G401 (cell line): ENCODE measurements around the gene QKI. TPM values are rescaled to one million over a fixed set of nuclear protein-coding genes. Genes with fewer than 3 reads are reported as not detected.
"Not testable (repeated sequence)": the region's sequence is repeated elsewhere in the genome, so short reads cannot be mapped to it uniquely, and the experiment has no call there.

Experiments
- DNase-seq: peaks from one replicate; pipeline ENCODE4 v3.0.0-alpha.2; 2015; ENCODE audit warnings: low spot score
- in situ Hi-C: cut with HindIII; loops from 2 replicates; pipeline ENCODE4 v1.10.0; 2016; ENCODE audit warnings: low sequenced_read_pairs, mixed read lengths
- total RNA-seq: library from RNA; depleted of rRNA; stranded (reverse); fragments of >200 nt; shearing (Covaris generic); gene quantifications from 2 replicates; pipeline ENCODE4 v1.2.3, GENCODE V29; 2014

QKI gene
- total RNA-seq, 1 experiment from 2014 or later, result 133 TPM

- in situ Hi-C loops, result no loop called here
- DNase-seq, result no peak
Observed at GRCh38 chr6:163461696-163462095, 47.2 kb downstream of the QKI start.

DNA sequence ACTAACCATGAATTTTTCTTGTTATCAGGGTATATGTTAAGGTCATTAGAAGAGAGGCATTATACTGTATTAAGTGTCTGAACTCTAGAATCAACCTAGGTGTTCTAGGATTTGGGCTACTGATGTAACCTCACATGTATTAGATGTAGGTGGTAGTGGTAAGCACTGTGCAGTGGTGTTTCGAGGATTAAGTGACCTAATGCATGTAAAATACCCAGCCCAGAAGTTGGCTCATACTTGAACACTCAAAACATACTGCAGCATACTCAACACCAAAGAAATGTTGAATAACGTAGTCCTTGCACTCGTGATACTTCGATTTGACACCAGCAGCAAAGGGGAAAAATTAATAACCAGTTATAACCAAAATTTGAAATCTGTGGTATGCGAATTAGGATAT, 48.7 kb downstream of the QKI start:
- DNase-seq, result no peak
- in situ Hi-C loops, result no loop called here

- in situ Hi-C loops, result no loop called here
Observed at GRCh38 chr6:163463795-163464194, 49.3 kb downstream of the QKI start.

DNA sequence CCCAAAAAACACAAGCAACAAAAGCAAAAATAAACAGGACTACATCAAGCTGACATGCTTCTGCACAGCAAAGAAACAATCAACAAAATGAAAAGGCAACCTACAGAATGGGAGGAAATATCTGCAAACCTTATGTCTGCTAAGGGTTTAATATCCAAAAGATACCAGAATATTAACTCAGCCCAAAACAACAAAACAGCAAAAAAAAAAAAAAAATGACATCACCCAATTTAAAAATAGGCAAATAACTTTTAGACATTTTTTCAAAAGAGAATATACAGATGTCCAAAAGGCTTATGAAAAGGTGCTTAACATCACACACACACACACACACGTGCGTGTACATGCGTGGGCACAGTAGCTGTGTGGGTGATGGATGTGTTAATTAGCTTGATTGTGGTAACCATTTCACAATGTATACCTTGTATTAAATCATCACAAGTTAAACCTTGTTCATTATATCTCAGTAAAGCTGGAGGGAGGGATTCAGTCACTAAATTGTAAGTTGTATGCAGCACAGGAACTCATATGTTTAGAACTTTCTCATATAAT, 52.4 kb downstream of the QKI start:
- in situ Hi-C loops, result no loop called here
- DNase-seq, result no peak

More at GRCh38 chr6:163463795-163464194, 49.3 kb downstream of the QKI start:
- DNase-seq, result no peak

DNA sequence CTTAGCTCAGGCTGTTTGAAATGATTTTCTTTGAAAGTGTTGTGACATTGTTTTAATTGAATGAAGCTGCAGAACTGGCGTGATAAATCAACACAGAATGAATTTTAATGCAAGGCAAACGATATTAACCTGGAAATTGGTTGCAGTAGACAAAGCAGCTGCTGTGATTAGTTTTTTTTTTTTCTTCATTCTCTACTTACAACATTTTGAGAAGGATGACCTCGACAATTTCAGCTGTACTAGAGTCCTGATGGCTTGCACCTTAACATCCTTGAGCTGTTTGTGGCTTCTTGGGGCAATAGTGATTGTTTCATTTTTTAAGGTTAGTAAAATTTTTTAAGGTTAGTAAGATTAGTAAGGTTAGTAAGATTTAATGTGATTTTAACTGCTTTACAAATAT, 54.2 kb downstream of the QKI start:
- in situ Hi-C loops, result no loop called here
- no peak for DNase-seq

DNA sequence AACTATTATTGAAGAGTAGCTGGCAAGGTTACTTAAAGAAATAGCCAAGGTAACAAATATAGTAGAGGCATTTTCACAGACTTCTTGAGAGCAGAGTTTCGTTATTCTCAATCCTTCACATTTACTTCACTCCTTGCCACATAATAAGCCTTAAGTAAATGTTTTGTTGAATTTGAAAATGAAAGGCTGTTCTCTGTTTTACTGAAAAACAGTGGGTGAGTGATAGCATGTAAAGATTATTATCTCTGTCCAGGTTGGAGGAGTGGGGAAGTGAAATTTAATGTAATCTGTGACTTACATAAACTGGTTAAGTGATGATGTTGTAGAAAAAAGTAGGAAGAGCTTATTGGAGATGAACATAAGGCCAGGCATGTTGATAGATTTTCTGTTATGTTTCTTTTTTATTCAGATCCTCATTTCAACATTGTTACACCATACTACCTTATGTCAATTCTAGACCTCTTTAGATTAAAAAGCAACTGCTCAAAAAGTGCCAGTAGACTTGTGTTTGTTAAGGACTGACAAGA, 55.0 kb downstream of the QKI start:
- no peak for DNase-seq
- in situ Hi-C loops, result no loop called here

- in situ Hi-C loops, result no loop called here
- no peak for DNase-seq
Observed at GRCh38 chr6:163470611-163471010, 56.1 kb downstream of the QKI start.

GRCh38 chr6:163474581-163474980, 60.1 kb downstream of the QKI start:
- DNase-seq, result no peak

DNA sequence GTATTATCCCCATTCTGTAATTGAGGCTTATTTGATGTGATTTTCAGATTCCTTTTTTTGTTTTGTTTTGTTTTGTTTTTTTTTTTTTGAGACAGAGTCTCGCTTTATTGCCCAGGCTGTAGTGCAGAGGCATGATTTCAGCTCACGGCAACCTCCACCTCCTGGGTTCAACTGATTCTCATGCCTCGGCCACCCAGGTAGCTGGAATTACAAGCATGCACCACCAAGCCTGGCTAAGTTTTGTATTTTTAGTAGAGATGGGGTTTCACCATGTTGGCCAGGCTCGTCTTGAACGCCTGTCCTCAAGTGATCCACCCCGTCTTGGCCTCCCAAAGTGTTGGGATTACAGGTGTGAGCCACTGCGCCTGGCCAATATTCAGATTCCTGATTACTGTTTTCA, 62.4 kb downstream of the QKI start:
- in situ Hi-C loops, result not testable (repeated sequence)

More at GRCh38 chr6:163474581-163474980, 60.1 kb downstream of the QKI start:
- in situ Hi-C loops, result no loop called here

GRCh38 chr6:163483107-163483506, 68.6 kb downstream of the QKI start:
- in situ Hi-C loops, result no loop called here
- DNase-seq, result no peak

More for the DNA sequence above, 62.4 kb downstream of the QKI start:
- DNase-seq, result not testable (repeated sequence)

DNA sequence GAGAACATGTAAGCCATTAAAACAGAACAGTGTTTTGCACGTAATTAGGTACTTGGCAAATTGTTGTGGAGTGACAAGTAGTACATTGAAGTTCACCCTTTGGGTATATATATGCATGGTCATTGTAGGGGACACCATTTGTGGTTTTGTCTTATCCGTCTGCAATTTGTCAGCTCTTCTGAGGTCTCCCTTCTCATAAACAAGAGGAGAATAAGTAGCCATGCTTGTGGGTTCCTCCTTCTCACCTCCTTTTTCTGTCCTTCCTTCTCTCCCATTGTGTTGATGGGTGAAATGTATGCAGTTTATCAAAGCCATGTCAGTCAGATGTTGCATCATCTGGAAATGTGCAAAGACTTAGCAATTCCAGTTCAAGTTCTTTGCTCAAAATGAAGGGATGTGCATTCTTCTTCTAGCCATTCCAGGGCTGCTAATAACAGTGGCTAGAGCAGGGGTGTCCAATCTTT, 70.9 kb downstream of the QKI start:
- no peak for DNase-seq
- in situ Hi-C loops, result no loop called here

DNA sequence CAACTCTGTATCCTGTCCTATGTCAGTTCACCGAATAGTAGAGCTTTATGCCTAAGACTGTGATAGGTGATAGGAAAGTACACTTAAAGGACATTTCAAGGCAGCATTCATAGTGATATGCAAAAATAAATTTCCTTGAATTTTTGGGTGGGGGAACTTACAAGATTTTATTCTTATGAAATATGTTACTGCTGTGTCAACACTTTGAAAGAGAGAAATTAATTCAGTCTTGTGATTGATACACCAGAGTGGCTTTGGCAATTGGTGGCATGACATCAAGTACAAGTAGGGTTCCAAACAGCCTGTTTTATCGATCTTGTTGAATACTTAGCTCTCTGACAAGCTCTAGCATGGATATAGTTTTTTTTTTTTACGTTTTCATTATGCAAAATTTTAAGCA, 72.3 kb downstream of the QKI start:
- DNase-seq, result no peak
- in situ Hi-C loops, result no loop called here

DNA sequence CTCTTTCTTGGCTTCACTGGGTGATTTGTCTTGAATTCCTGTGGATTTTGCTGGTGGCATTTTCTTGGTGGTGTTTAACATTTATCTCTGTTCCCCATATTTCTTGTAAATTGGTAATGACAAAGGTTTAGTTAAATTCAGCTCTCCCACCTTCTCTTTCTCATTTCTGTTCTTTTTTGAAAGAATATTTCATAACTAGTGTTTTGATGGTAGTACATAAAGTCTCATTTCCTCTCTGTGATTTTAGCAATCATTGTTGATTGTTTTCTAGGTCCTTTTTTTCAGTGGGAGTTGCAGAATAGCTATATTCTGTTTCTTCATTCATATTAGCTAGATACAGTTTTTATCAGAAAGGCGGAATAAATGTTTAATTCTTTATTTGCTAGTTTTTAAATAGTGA, 73.1 kb downstream of the QKI start:
- DNase-seq, result no peak
- in situ Hi-C loops, result no loop called here

DNA sequence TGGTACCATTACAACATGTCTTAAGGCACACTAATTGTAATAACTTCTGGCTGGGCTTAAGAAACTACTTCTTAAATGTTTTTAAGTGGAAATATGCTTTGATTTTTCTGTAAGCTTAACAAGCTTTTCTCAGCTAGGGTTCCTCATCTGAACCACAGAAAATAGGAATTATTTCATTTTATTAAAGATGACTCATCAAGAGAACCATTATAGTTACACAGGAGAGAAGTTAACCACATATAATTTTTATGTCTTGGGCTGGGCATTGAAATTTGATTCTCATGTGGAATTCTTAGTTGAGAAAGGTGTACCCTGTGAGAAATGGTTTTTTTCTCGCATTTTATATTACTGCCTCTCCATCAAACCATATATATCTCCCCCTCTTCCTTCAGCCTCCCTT, 75.1 kb downstream of the QKI start:
- in situ Hi-C loops, result no loop called here
- DNase-seq, result no peak

DNA sequence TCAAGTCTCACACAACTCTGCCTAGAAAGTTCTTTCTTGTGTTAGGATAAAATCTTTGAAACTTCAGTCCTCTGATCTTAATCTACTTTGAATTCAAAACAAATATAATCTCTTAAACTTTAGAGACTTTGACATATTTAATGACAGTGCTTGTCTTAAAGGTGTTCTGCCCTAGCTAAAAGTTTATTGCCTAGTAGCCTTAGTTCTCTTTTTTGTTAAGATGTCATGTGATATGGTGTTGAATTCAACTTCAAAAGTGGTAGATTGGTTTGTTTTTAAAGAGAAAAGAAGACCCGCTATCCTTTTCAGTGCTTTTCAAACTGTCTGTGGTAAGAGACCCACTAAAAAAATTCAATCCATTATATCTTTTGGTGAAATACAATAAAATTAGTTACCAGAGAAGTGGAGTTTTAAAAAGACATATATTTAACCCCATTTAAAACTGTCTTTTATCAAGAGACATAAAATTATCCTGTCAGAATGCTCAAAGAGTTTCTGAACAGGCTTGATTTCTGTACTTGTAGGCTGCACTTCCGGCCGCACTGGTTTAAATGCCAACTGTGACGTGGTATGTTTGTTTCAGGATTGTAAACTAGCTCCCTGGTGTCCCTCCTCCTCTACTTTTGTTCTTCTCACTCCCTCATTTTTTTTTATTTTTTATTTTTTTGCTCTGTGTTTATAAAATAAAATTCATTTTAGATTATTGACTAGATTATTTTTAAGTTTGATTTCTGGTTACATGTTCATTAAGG, 76.5 kb downstream of the QKI start:
- DNase-seq, result peak; percentile 18
- in situ Hi-C loops, result no loop called here

- in situ Hi-C loops, result no loop called here
Observed at GRCh38 chr6:163491737-163492300, 77.3 kb downstream of the QKI start.

GRCh38 chr6:163494279-163494727, 79.8 kb downstream of the QKI start:
- in situ Hi-C loops, result no loop called here
- DNase-seq, result no peak

More at GRCh38 chr6:163491737-163492300, 77.3 kb downstream of the QKI start:
- DNase-seq, result no peak

GRCh38 chr6:163496205-163496604, 81.7 kb downstream of the QKI start:
- in situ Hi-C loops, result no loop called here
- no peak for DNase-seq

- no peak for DNase-seq
- in situ Hi-C loops, result no loop called here
Observed at GRCh38 chr6:163500105-163500504, 85.6 kb downstream of the QKI start.

GRCh38 chr6:163501026-163501425, 86.5 kb downstream of the QKI start:
- in situ Hi-C loops, result no loop called here
- DNase-seq, result no peak
